HAP-1 (cell line): ENCODE measurements around the gene IGSF5.
"Not testable (repeated sequence)": the region's sequence is repeated elsewhere in the genome, so short reads cannot be mapped to it uniquely, and the experiment has no call there.

ENCODE experiments used
- DNase-seq, 2 experiments: peaks; one replicate each; pipeline ENCODE4 v3.0.0-alpha.2; 2016 to 2020; ENCODE audit warnings: low spot score in 2 of 2
- H3K27me3 ChIP-seq: fragments of 250-450 bp; sonication (Bioruptor Pico); 2 replicates; pipeline ENCODE4 v1.5.1; 2020; ENCODE audit warnings: low read depth, mild to moderate bottlenecking, moderate library complexity
- H3K36me3 ChIP-seq: fragments of 250-450 bp; sonication (Bioruptor Pico); replicated peaks from 2 replicates; pipeline ENCODE4 v1.5.1; 2020; ENCODE audit warnings: mild to moderate bottlenecking
- H3K4me1 ChIP-seq: fragments of 250-450 bp; sonication (Bioruptor Pico); 2 replicates; pipeline ENCODE4 v1.5.1; 2020; ENCODE audit warnings: mild to moderate bottlenecking
- H3K4me3 ChIP-seq: fragments of 250-450 bp; sonication (Bioruptor Pico); 2 replicates; pipeline ENCODE4 v1.5.1; 2020; ENCODE audit warnings: mild to moderate bottlenecking, moderate library complexity
- H3K9me3 ChIP-seq: fragments of 250-450 bp; sonication (Bioruptor Pico); 2 replicates; pipeline ENCODE4 v1.5.1; 2020; ENCODE audit warnings: mild to moderate bottlenecking, moderate library complexity
- in situ Hi-C: fragments of 300-500 bp; cut with MboI; formaldehyde crosslinking; loops from 3 replicates; pipeline ENCODE4 v1.14.3; 2020; ENCODE audit warnings: low sequenced_read_pairs, inconsistent platforms, mixed read lengths

The IGSF5 gene

GRCh38 chr21:39744883-39745282 lies at the start of gene IGSF5:
IGSF5 (plus strand) TSS chr21:39745183; CDS start chr21:39745510, 327 bp downstream.
- DNase-seq, H3K27me3 ChIP-seq, in situ Hi-C loops: not testable (repeated sequence)

DNA sequence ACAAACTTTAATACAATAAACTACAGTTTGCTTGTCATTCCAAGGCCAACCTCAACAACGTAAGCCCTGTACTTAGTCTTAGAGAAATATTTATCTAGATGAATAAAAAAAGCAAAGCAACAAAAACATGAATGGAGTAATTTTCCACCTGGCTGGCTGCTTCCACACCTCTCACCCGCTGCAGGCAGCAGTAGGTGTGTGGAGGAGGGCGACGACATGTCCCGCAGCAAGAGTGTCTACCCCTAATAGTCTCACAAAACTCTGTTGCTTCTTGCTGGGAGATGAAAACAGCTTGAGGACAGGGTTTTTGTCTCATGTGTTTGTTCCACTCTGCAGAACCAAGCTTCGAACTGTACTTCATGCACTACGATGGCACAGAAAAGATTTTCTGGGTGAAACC lies 48.8 kb upstream of the IGSF5 start:
- H3K4me3 ChIP-seq, result no peak overlapping the region
- no peaks in the 10 kb centered on the region for H3K27me3 ChIP-seq
- H3K9me3 ChIP-seq, result no peaks in the 10 kb centered on the region
- no peaks in the 10 kb centered on the region for H3K36me3 ChIP-seq
- in situ Hi-C loops, result no loop called here
- DNase-seq, result no peak
- no peaks in the 10 kb centered on the region for H3K4me1 ChIP-seq

More at GRCh38 chr21:39744883-39745282, at the start of gene IGSF5:
- not testable (repeated sequence) for H3K4me1 ChIP-seq, H3K9me3 ChIP-seq, H3K4me3 ChIP-seq, H3K36me3 ChIP-seq

DNA sequence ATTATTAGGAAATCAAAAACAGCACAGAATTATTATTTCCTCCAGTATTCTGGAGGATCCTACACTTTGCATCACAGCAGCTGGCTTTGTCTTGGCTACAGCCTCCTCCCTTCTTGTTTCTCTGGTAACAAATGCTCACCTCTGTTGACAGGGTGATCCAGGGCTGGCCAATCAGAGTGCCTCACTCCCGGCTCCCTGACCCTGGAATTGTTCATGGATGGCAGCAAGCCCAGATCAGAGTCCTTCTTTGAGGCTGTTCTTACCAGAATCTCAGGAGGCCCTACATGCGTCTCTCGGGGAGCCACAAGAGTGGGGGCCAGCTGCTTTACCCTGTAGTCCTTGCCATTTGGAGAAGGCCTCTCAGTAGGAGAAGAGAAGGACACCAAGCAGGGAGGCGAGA lies 48.4 kb upstream of the IGSF5 start:
- Histone ChIP-seq H3K36me3 (no peaks in the 10 kb centered on the region), H3K27me3 (no peaks in the 10 kb centered on the region), H3K9me3 (no peaks in the 10 kb centered on the region), H3K4me1 (no peaks in the 10 kb centered on the region), H3K4me3 (no peak overlapping the region)
- in situ Hi-C loops, result no loop called here
- DNase-seq, result no peak

DNA sequence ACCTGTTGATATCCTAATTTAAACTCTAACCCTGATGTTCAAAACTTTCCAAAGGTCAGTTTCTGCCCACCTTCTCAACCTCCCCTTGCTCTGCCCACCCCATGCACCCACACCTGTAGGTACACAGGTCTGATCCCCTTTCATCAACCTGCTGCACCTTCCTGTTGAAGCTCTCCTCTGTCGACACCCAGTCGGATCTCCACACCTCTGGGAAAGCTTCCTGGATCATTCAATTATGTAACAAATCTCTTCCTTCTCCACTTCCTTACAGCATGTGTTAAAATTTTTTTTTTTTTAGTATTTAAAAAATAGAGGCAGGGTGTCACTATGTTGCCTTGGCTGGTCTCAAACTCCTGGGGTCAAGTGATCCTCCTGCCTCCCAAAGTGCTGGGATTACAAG lies 44.7 kb upstream of the IGSF5 start:
- H3K4me1 ChIP-seq, result no peaks in the 10 kb centered on the region
- no peaks in the 10 kb centered on the region for H3K27me3 ChIP-seq
- no peak overlapping the region for H3K4me3 ChIP-seq
- H3K36me3 ChIP-seq, result no peaks in the 10 kb centered on the region
- in situ Hi-C loops, result no loop called here
- H3K9me3 ChIP-seq, result no peaks in the 10 kb centered on the region
- DNase-seq, result no peak

DNA sequence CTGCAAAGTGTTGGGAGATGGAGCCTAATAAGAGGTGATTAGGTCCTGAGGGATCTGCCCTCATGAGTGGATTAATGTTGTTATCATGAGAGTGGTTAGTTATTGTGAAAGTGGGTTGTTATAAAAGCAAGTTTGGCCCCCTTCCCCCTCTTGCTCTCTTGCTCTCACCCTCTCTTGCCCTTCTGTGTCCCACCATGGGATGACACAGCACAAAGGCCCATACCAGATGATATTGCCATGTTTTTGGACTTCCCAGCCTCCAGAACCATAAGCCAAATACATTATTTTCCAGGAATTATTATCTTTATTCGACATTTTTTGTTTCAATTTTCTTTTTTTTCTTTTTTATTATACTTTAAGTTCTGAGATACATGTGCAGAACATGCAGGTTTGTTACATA lies 41.4 kb upstream of the IGSF5 start:
- H3K4me3 ChIP-seq, result no peak overlapping the region
- in situ Hi-C loops, result no loop called here

DNA sequence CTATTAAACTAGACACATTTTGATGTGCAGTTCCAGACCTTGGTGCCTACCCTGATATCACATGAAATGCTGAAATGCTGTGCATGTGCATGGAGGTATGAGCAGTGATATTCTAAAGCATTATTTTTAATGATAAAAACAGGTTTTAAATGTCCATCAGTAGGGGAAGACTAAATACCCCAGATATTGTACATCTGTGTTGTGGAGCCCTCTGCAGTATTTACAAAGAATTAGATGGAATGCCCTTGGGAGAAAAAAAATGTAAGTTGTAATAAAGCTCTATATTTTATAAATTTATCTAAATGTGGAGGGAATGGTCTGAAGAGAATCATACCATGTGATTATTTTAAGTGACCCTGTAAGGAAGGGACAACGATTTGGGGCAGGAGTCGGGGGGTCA lies 39.1 kb upstream of the IGSF5 start:
- no peaks in the 10 kb centered on the region for H3K36me3 ChIP-seq
- H3K27me3 ChIP-seq, result no peaks in the 10 kb centered on the region
- no peak overlapping the region for H3K4me3 ChIP-seq
- in situ Hi-C loops, result no loop called here
- H3K4me1 ChIP-seq, result no peaks in the 10 kb centered on the region
- DNase-seq, result no peak
- H3K9me3 ChIP-seq, result no peaks in the 10 kb centered on the region

More for the DNA sequence above, 41.4 kb upstream of the IGSF5 start:
- no peaks in the 10 kb centered on the region for H3K36me3 ChIP-seq
- no peaks in the 10 kb centered on the region for H3K27me3 ChIP-seq
- no peak for DNase-seq
- H3K4me1 ChIP-seq, result no peaks in the 10 kb centered on the region
- H3K9me3 ChIP-seq, result no peaks in the 10 kb centered on the region

DNA sequence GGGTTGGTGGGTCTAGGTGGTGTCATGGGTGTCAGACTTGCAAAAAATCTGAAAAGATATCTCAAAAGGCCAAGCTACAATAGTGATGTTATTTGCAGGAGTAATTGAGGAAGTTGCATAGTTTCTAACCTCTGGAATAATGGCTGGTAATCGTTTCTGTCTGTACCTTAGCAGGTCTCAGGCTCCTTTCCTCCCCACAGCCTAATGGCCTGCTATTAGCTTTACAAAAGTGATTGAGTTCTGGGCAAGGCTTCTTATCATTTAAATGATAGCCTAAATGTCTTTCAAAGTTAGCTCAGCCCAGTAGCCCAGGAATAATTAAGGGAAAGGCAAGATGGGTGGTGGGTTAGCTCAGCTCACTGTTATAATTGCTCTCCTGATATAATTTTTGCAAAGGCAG lies 37.7 kb upstream of the IGSF5 start:
- in situ Hi-C loops, result no loop called here
- no peaks in the 10 kb centered on the region for H3K9me3 ChIP-seq
- no peaks in the 10 kb centered on the region for H3K27me3 ChIP-seq
- H3K4me3 ChIP-seq, result no peak overlapping the region
- no peak for DNase-seq
- no peaks in the 10 kb centered on the region for H3K36me3 ChIP-seq
- H3K4me1 ChIP-seq, result no peaks in the 10 kb centered on the region

DNA sequence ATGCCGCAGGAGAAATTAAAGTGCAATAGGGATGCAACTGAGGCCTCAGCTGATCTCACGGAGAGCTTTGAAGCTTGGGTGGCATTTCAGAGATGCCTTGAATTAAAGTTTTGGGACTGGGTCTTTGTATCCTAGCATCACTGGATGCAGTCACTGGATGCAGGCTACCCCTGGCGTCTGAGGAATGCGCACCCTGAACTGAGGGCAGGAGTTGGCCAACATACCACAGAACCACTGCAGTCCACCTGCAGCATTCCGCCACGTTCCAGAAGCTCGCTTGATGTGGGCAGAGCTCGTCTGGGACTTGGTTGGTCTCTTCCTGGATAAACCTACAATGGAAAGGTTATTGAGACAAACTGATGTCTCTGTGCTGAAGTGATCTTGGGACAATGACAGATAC lies 34.1 kb upstream of the IGSF5 start:
- no peaks in the 10 kb centered on the region for H3K27me3 ChIP-seq
- DNase-seq, result no peak
- no peak overlapping the region for H3K4me3 ChIP-seq
- in situ Hi-C loops, result no loop called here
- H3K4me1 ChIP-seq, result no peaks in the 10 kb centered on the region
- H3K36me3 ChIP-seq, result no peaks in the 10 kb centered on the region
- H3K9me3 ChIP-seq, result no peaks in the 10 kb centered on the region

DNA sequence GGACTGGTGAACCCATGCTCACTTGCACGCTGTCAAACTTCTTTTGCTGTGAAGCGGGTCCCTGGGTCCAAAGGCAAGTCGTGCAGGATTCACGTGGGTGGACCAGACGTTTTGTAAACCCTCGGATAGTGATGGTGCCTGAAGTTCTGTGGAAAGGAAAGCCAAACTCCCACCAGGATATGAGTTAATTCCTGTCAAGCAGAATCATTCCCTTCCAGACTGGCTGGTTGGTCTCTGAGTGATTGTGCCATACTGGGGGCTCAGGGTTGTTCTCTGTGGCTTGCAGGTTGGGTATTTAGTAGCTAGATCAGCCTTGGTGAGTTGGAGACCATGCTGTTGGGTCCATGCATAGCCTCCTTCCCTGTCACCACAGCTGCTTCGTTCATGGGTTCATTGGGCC lies 32.7 kb upstream of the IGSF5 start:
- no peaks in the 10 kb centered on the region for H3K27me3 ChIP-seq
- no peak for DNase-seq
- H3K9me3 ChIP-seq, result no peaks in the 10 kb centered on the region
- H3K36me3 ChIP-seq, result no peaks in the 10 kb centered on the region
- in situ Hi-C loops, result no loop called here
- H3K4me1 ChIP-seq, result no peaks in the 10 kb centered on the region
- no peak overlapping the region for H3K4me3 ChIP-seq

- H3K4me3 ChIP-seq, result no peak overlapping the region
- DNase-seq, result no peak
- no peaks in the 10 kb centered on the region for H3K36me3 ChIP-seq
- in situ Hi-C loops, result no loop called here
- no peaks in the 10 kb centered on the region for H3K4me1 ChIP-seq
- H3K9me3 ChIP-seq, result no peaks in the 10 kb centered on the region
- no peaks in the 10 kb centered on the region for H3K27me3 ChIP-seq
Measured at GRCh38 chr21:39712976-39713375, 32.0 kb upstream of the IGSF5 start.

GRCh38 chr21:39713905-39714304 lies 31.1 kb upstream of the IGSF5 start:
- in situ Hi-C loops, result no loop called here
- DNase-seq, result no peak
- Histone ChIP-seq H3K9me3 (no peaks in the 10 kb centered on the region), H3K4me1 (no peaks in the 10 kb centered on the region), H3K27me3 (no peaks in the 10 kb centered on the region), H3K4me3 (no peak overlapping the region), H3K36me3 (no peaks in the 10 kb centered on the region)

DNA sequence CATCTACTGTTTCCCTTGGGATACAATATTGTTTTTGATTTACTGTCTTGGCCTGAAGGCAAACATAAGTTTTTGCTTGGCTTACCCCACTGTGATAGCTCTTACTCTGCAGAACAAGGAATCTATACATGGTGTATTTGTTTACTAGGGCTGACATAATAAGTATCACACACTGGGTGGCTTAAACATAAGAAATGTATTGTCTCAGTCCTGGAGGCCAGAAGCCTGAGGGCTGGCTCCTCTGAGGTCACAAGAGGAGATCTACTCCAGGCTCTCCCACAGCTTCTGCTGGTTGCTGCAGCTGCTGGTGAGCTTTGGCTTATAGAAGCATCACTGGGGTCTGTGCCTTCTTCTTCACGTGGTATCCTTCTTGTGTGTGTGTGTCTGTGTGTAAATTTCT lies 30.7 kb upstream of the IGSF5 start:
- no peak overlapping the region for H3K4me3 ChIP-seq
- no peaks in the 10 kb centered on the region for H3K36me3 ChIP-seq
- in situ Hi-C loops, result no loop called here
- no peak for DNase-seq
- H3K4me1 ChIP-seq, result no peaks in the 10 kb centered on the region
- H3K9me3 ChIP-seq, result no peaks in the 10 kb centered on the region
- no peaks in the 10 kb centered on the region for H3K27me3 ChIP-seq

DNA sequence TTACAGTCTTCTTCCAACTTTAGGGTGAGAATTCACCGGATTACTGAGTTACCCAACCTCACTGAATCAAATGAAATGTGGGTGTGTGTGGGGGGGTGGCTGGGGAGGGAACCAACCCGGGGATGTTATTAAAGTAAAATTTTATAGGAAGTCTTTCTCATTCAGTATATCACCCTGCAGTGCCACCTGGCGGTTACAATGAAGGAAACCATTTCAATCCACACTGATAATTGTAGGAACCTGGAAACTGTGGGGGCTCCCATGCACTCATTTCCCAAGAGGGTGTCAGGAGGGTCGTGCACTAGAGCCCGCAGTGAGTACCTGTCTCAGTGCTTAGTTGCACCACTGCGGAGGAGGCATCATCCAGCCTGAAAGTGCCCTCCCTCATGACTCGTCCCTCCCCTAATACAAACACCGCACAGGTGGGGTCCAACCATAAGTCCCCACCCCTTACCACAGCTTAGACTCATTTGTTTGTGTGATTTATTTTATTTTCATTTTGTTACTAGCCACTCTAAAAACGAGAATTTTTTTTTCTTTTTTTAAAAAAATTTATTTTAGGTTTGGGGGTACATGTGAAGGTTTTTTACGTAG lies 29.1 kb upstream of the IGSF5 start:
- H3K27me3 ChIP-seq, result no peaks in the 10 kb centered on the region
- DNase-seq, result peak in 1 of 2 experiments; percentile 61
- H3K36me3 ChIP-seq, result no peaks in the 10 kb centered on the region
- no peaks in the 10 kb centered on the region for H3K4me1 ChIP-seq
- no peaks in the 10 kb centered on the region; the same call in 1 of the 2 replicates for H3K9me3 ChIP-seq
- in situ Hi-C loops, result no loop called here
- H3K4me3 ChIP-seq, result no peak overlapping the region

DNA sequence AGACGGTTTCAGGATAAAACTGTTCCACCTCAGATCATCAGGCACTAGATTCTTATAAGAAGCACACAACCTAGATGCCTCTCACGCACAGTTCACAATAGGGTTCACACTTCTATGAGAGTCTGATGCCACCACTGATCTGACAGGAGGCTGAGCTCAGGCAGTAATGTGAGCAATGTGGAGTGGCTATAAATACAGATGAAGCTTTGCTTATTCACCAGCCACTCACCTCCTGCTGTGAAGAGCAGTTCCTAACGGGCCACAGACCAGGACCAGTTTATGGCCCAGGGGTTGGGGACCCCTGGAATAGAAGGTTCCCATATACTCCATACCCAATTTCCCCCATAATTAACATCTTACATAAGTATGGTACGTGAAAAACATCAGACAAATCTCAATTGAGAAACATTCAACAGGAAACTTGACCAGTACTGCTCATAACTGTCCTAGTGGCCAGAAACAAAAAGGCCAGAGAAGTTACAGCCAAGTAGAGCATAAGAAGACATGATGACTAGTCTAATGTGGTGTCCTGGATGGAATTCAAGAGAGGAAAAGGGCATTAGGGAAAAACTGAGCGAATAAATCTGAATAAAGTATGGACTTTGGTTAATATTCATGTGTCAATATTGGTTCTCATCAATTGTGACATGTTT lies 24.7 kb upstream of the IGSF5 start:
- no peak overlapping the region for H3K4me3 ChIP-seq
- no peaks in the 10 kb centered on the region for H3K4me1 ChIP-seq
- DNase-seq, result no peak
- H3K27me3 ChIP-seq, result no peaks in the 10 kb centered on the region
- no peaks in the 10 kb centered on the region for H3K36me3 ChIP-seq
- in situ Hi-C loops, result no loop called here
- H3K9me3 ChIP-seq, result no peaks in the 10 kb centered on the region; the same call in 1 of the 2 replicates

- Histone ChIP-seq H3K4me1 (no peaks in the 10 kb centered on the region), H3K27me3 (no peaks in the 10 kb centered on the region), H3K4me3 (no peak overlapping the region), H3K9me3 (no peaks in the 10 kb centered on the region; the same call in 1 of the 2 replicates), H3K36me3 (no peaks in the 10 kb centered on the region)
- no peak for DNase-seq
- in situ Hi-C loops, result no loop called here
Measured at GRCh38 chr21:39721885-39722284, 23.1 kb upstream of the IGSF5 start.
